HepG2 (cell line): Measurements from ENCODE around the gene POLR1D. TPM values are rescaled to one million over a fixed set of nuclear protein-coding genes. Genes with fewer than 3 reads are reported as not detected.

Source experiments
- BCL6 ChIP-seq: IDR thresholded peaks from 2 replicates; pipeline ENCODE4 v1.6.1; 2016; ENCODE audit warnings: missing genetic modification reagents, missing compliant biosample characterization
- CHCHD3 ChIP-seq: sonication (generic); formaldehyde crosslinking; IDR thresholded peaks from 2 replicates; pipeline ENCODE4 v1.8.0; 2022; ENCODE audit warnings: mild to moderate bottlenecking, missing genetic modification reagents, moderate library complexity
- ELF1 ChIP-seq: sonication (generic); formaldehyde crosslinking; IDR thresholded peaks from 2 replicates; pipeline ENCODE4 v1.4.0; 2020; ENCODE audit warnings: missing genetic modification reagents
- GLI4 ChIP-seq: sonication (generic); formaldehyde crosslinking; IDR thresholded peaks from 2 replicates; pipeline ENCODE4 v1.5.1; 2020; ENCODE audit warnings: missing genetic modification reagents, mild to moderate bottlenecking, moderate library complexity, borderline replicate concordance
- HMG20A ChIP-seq: IDR thresholded peaks from 2 replicates; pipeline ENCODE4 v1.6.1; 2016; ENCODE audit warnings: borderline replicate concordance
- IKZF5 ChIP-seq: IDR thresholded peaks from 2 replicates; pipeline ENCODE4 v1.6.1; 2018; ENCODE audit warnings: missing genetic modification reagents, mild to moderate bottlenecking, missing compliant biosample characterization
- KAT2B ChIP-seq: fragments of 150-350 bp; IDR thresholded peaks from 2 replicates; pipeline ENCODE4 v1.6.1; 2014; ENCODE audit warnings: low read depth, low read length, borderline replicate concordance
- MEIS1 ChIP-seq: sonication (generic); formaldehyde crosslinking; IDR thresholded peaks from 2 replicates; pipeline ENCODE4 v1.9.0; 2021; ENCODE audit warnings: mild to moderate bottlenecking, missing genetic modification reagents, moderate library complexity, borderline replicate concordance
- MTF2 ChIP-seq: sonication (generic); formaldehyde crosslinking; IDR thresholded peaks from 2 replicates; pipeline ENCODE4 v1.5.0; 2020; ENCODE audit warnings: missing genetic modification reagents, borderline replicate concordance
- MXI1 ChIP-seq: IDR thresholded peaks from 3 replicates; pipeline ENCODE4 v1.6.1; 2012; ENCODE audit warnings: low read depth, low read length, inconsistent platforms, borderline replicate concordance
- NR2F1 ChIP-seq, 2 experiments: fragments of 450-650 bp in 1 of 2; formaldehyde crosslinking in 1 of 2; IDR thresholded peaks; 2 replicates each; pipeline versions ENCODE4 v1.5.0 to v1.6.1; 2016 to 2020; ENCODE audit warnings: mild to moderate bottlenecking in 1 of 2, missing compliant biosample characterization in 1 of 2, missing genetic modification reagents in 1 of 2, moderate library complexity in 1 of 2
- NR3C1 ChIP-seq: sonication (generic); formaldehyde crosslinking; IDR thresholded peaks from 2 replicates; pipeline ENCODE4 v1.4.0; 2020; ENCODE audit warnings: missing genetic modification reagents
- SALL1 ChIP-seq: sonication (generic); formaldehyde crosslinking; IDR thresholded peaks from 2 replicates; pipeline ENCODE4 v1.8.0; 2022; ENCODE audit warnings: mild to moderate bottlenecking, missing genetic modification reagents
- SMARCE1 ChIP-seq: fragments of 450-650 bp; IDR thresholded peaks from 2 replicates; pipeline ENCODE4 v1.6.1; 2017; ENCODE audit warnings: borderline replicate concordance
- SNAI1 ChIP-seq: sonication (generic); formaldehyde crosslinking; IDR thresholded peaks from 2 replicates; pipeline ENCODE4 v1.5.0; 2020; ENCODE audit warnings: mild to moderate bottlenecking, missing genetic modification reagents, borderline replicate concordance
- TBP ChIP-seq: sonication (generic); formaldehyde crosslinking; IDR thresholded peaks from 2 replicates; pipeline ENCODE4 v1.5.0; 2020; ENCODE audit warnings: missing genetic modification reagents
- ZFYVE20 ChIP-seq: sonication (generic); formaldehyde crosslinking; IDR thresholded peaks from 2 replicates; pipeline ENCODE4 v1.8.0; 2023; ENCODE audit warnings: low read depth, mild to moderate bottlenecking, moderate library complexity, missing genetic modification reagents, borderline replicate concordance
- ZNF180 ChIP-seq: sonication (generic); formaldehyde crosslinking; IDR thresholded peaks from 2 replicates; pipeline ENCODE4 v1.4.0; 2020; ENCODE audit warnings: low read depth, missing genetic modification reagents, borderline replicate concordance
- ZNF275 ChIP-seq: sonication (generic); formaldehyde crosslinking; IDR thresholded peaks from 2 replicates; pipeline ENCODE4 v1.8.0; 2022; ENCODE audit warnings: missing genetic modification reagents, mild to moderate bottlenecking, inconsistent platforms, borderline replicate concordance
- ZNF687 ChIP-seq: sonication (generic); formaldehyde crosslinking; IDR thresholded peaks from 2 replicates; pipeline ENCODE4 v1.5.1; 2020; ENCODE audit warnings: mild to moderate bottlenecking, missing genetic modification reagents, moderate library complexity
- ZNF766 ChIP-seq: sonication (generic); formaldehyde crosslinking; IDR thresholded peaks from 2 replicates; pipeline ENCODE4 v1.5.0; 2020; ENCODE audit warnings: missing genetic modification reagents, borderline replicate concordance
- polyA plus RNA-seq, 8 experiments: library from polyadenylated mRNA; depleted of rRNA in 3 of 8; stranded (reverse) in 7 of 8; unstranded in 1 of 8; fragments of >200 nt; fragmentation: Illumina TruSeq in 4 of 8; extraction: Trizol in 4 of 8; gene quantifications; 2 replicates each; pipeline versions ENCODE4 v1.2.1 to v1.2.3, GENCODE V29; 2011 to 2016; ENCODE audit warnings: low read depth in 4 of 8, missing spikeins in 1 of 8, mixed read lengths in 1 of 8; ENCODE audit not compliant: insufficient read depth in 1 of 8
- total RNA-seq, 5 experiments: library from RNA; depleted of rRNA; stranded (reverse); fragments of >200 nt; fragmentation: Illumina TruSeq; extraction: Trizol; gene quantifications; 2 replicates each; pipeline ENCODE4 v1.2.3, GENCODE V29; 2016; ENCODE audit warnings: low read depth in 1 of 5

Gene POLR1D
- total and polyA plus RNA-seq, 2 of the 13 experiments (the other 11 are each of a cell fraction or from before 2014, with no cell fraction given) = 183 to 490 TPM

GRCh38 chr13:27641711-27642502, 20.2 kb downstream of the POLR1D start (continued):
- TF ChIP-seq KAT2B = no peak
- no peak for TF ChIP-seq ZFYVE20 (CRISPR knock-in tag)
- TF ChIP-seq GLI4 (CRISPR knock-in tag) = no peak
- no peak for TF ChIP-seq MTF2 (CRISPR knock-in tag)
- TF ChIP-seq IKZF5 (CRISPR knock-in tag) = peak; percentile 84
- no peak for TF ChIP-seq NR3C1 (CRISPR knock-in tag)
- TF ChIP-seq NR2F1 (CRISPR knock-in tag; IDR thresholded peaks at IDR 0.05) = no peak
- TF ChIP-seq ELF1 (CRISPR knock-in tag) = no peak
- no peak for TF ChIP-seq TBP
- peak; percentile 60; the same call in 1 of the 2 replicates for TF ChIP-seq MEIS1 (CRISPR knock-in tag)
- peak; percentile 45 for TF ChIP-seq SALL1
- no peak for TF ChIP-seq ZNF180 (CRISPR knock-in tag)
- no peak for TF ChIP-seq ZNF275 (CRISPR knock-in tag)
- peak; percentile 85; the same call in 1 of the 2 replicates for TF ChIP-seq HMG20A (CRISPR knock-in tag)
- TF ChIP-seq MXI1 = 0 out of 3 replicates have a peak, but pooled peaks have one; percentile 13
- no peak; the same call in 1 of the 2 replicates for TF ChIP-seq ZNF687 (CRISPR knock-in tag)
- peak; percentile 50; the same call in 1 of the 2 replicates for TF ChIP-seq BCL6 (CRISPR knock-in tag)
- TF ChIP-seq CHCHD3 = no peak
- no peak for TF ChIP-seq ZNF766
- no peak for TF ChIP-seq SNAI1 (CRISPR knock-in tag)
- TF ChIP-seq SMARCE1 = no peak
